GM21528 (cell line): ENCODE results near the gene CHMP6.
"Not testable (repeated sequence)": the region's sequence is repeated elsewhere in the genome, so short reads cannot be mapped to it uniquely, and the experiment has no call there.

Experiments
- ATAC-seq: cut with Tn5 transposase; IDR thresholded peaks from one replicate; pipeline ENCODE4 v1.9.1; 2021; ENCODE audit warnings: mild to moderate bottlenecking, moderate library complexity; ENCODE audit not compliant: unreplicated experiment, low FRiP score

Gene CHMP6

DNA sequence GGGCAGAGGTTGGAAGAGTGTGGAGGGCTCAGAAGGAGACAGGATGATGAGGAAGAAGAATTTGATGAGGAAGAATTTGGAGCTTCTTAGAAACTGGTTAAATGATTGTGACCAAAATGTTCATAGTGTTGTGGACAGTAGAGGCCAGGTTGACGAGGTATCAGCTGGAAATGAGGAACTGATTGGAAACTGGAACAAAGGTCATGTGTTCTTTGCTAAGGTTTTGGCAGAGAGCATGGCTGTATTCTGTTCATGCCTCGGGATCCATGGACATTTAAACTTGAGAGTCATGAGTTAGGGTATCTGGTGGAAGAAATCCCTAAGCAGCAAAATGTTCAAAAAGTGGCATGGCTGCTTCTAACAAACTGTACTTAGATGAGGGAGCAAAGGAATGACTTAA, 19.3 kb downstream of the CHMP6 start:
- ATAC-seq, result no peak

- ATAC-seq, result no peak
Observed at GRCh38 chr17:81011951-81012350, 20.3 kb downstream of the CHMP6 start.

GRCh38 chr17:81012574-81013447, 21.2 kb downstream of the CHMP6 start:
- no peak for ATAC-seq

- ATAC-seq, result no peak
Observed at GRCh38 chr17:81013642-81014041, 22.0 kb downstream of the CHMP6 start.

- no peak for ATAC-seq
Observed at GRCh38 chr17:81015136-81015535, 23.5 kb downstream of the CHMP6 start.

GRCh38 chr17:81016575-81016974, 24.9 kb downstream of the CHMP6 start:
- no peak for ATAC-seq

DNA sequence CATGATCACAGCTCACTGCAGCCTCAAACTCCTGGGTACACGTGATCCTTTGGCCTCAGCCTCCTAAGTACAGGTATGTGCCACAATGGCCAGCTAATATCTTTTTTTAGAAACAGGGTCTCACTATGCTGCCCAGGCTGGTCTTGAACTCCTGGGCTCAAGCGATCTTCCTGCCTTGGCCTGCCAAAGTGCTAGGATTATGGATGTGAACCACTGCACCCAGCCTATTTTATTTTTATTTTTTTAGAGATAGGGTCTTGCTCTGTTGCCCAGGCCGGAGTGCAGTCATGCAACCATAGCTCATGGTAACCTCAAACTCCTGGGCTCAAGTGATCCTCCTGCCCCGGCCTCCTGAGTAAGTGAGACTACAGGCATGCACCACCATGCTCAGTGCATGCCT, 25.7 kb downstream of the CHMP6 start:
- ATAC-seq, result not testable (repeated sequence)

- no peak for ATAC-seq
Observed at GRCh38 chr17:81018044-81018802, 26.6 kb downstream of the CHMP6 start.

- ATAC-seq, result no peak
Observed at GRCh38 chr17:81019563-81020442, 28.2 kb downstream of the CHMP6 start.

GRCh38 chr17:81020443-81020766, 28.8 kb downstream of the CHMP6 start:
- ATAC-seq, result no peak

DNA sequence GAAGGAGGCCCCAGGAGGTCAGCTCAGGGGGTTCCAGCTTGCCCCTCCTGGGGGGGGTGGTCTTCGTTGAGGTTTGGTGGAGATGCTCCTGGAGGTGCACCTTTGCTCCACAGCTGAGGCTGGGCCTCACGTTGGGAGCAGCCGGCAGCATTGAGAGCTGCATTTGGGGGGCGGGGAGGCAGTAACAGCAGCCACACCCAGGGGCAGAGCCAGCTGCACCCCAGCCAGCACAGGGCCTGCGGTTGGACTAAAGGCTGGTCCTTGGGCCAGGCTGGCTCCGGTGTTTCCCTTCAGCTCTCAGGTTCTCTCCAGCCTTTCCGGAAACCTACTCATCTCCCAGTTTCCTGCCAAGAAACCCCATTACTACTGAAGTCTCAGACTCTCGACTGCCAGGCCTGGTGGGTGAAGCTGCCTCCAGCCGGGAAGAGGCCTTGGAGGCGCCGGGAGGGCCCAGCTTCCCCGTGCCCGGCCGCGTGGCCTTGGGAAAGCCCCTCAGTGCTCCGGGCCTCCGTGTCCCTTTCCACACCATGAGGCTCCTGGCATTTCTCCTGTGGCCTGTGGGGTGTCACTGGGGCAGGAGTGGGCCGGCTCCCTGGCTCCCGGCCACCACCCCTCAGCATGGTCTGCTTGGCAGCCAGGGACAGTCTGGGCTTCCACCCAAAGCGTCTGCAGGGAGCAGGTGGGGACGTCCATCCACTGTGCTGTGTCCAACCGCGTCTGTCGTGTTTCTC, 29.3 kb downstream of the CHMP6 start:
- ATAC-seq, result no peak

GRCh38 chr17:81021531-81022343, 30.1 kb downstream of the CHMP6 start:
- no peak for ATAC-seq

DNA sequence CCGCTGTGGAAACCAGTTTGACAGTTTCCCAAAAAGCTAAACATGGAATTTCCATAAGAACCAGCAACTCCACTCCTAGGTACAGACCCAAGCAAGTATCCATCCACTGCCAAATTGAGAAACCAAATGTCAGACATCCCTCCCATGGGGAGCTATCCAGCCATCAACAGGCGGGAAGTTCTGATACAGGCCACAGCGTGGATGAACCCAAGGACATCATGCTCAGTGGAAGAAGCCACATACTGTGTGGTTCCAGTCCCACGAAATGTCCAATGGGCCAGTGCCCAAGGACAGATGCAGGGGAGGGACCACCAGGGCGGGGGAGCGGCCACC, 30.7 kb downstream of the CHMP6 start:
- ATAC-seq, result no peak

GRCh38 chr17:81025065-81025740, 33.6 kb downstream of the CHMP6 start:
- ATAC-seq, result no peak

DNA sequence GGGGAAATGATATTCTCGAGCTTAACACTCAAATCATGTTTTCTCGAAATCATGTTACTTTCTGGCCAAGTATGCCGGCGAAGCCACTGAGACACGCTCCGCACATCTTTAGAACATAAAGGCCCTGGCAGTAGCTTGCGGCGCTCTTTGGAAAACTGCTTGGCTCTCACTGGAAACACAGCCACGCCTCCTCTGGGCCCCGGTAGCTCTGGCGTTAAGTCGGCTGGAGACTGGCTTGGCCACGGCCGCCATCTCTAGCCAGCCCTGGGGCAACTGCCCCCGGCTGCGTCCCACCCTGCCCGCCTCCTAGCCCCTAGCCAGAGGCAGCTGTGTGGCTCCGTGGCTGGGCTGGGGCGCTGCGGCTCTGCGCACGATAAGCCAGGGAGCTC, 34.1 kb downstream of the CHMP6 start:
- ATAC-seq, result no peak

DNA sequence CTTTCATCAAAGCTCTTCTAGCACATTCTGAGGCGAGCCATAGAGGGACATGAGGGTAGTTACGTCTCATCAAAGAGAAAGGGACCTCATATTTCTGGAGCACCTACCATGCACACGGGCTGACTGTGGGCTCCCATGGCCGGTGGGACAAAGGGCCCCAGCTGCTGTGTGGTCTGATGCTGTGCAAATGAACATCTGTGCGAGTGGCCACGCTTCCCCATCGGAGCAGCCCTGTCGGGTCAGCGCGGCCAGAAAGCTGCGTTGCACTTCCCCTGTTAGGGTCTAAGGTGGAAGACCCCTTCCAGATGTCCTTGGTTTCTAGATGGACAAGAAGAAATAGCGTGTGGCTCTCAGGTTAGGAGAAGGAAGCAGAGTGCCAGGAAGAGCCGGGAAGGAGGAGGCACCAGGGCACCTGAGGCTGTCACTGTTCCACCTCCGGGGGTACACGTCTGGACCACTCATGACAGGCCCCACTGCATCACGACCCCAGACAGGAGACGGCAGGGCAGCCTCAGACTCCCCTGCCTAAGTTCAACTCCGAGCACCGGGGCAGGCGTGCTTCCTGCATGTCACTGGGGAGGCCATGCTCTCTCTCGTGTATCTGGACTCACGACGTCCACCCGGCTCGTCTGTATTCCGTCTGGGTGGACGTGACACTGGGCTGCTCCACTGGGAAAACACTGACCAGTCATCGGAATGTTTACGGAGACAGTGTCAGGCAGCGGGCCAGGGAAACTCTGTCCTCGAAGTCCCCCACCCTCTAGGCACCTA, 34.8 kb downstream of the CHMP6 start:
- no peak for ATAC-seq

- ATAC-seq, result no peak
Observed at GRCh38 chr17:81027038-81027437, 35.4 kb downstream of the CHMP6 start.
